GM12878 (cell line): Measurements from ENCODE around the gene CNNM2.

Experiments used
- CEBPB ChIP-seq, 2 experiments: fragments of 150-350 bp in 1 of 2; IDR thresholded peaks; 2 replicates each; pipeline ENCODE4 v1.6.1; 2012 to 2014; ENCODE audit warnings: low read depth in 2 of 2, low read length in 2 of 2, borderline replicate concordance in 1 of 2, inconsistent platforms in 1 of 2
- CTCF ChIP-seq, 3 experiments: IDR thresholded peaks in 2 of 3; conservative IDR thresholded peaks in 1 of 3; 2 replicates each; pipeline ENCODE4 v1.5.1; 2011; ENCODE audit warnings: low read depth in 3 of 3, low read length in 3 of 3, mild to moderate bottlenecking in 3 of 3, control low read depth in 2 of 3, moderate library complexity in 2 of 3, inconsistent platforms in 1 of 3, mixed read lengths in 1 of 3; ENCODE audit not compliant: control insufficient read depth in 2 of 3, insufficient read depth in 1 of 3; ENCODE audit errors: extremely low read depth in 1 of 3
- MEF2A ChIP-seq: IDR thresholded peaks from 2 replicates; pipeline ENCODE4 v1.6.1; 2011; ENCODE audit warnings: low read depth, mild to moderate bottlenecking, low read length, moderate library complexity; ENCODE audit not compliant: insufficient read depth
- PKNOX1 ChIP-seq: fragments of 450-650 bp; IDR thresholded peaks from 2 replicates; pipeline ENCODE4 v1.6.1; 2016; ENCODE audit warnings: mild to moderate bottlenecking
- POLR2A ChIP-seq: IDR thresholded peaks from 2 replicates; pipeline ENCODE4 v1.6.1; 2011; ENCODE audit warnings: low read depth, mild to moderate bottlenecking, low read length
- POLR2AphosphoS5 ChIP-seq: IDR thresholded peaks from 2 replicates; pipeline ENCODE4 v1.6.1; 2011; ENCODE audit warnings: mild to moderate bottlenecking, low read length, inconsistent platforms
- YBX1 ChIP-seq: fragments of 450-650 bp; IDR thresholded peaks from 2 replicates; pipeline ENCODE4 v1.6.1; 2016; ENCODE audit warnings: antibody characterized with exemption
- ZNF592 ChIP-seq: fragments of 450-650 bp; IDR thresholded peaks from 2 replicates; pipeline ENCODE4 v1.6.1; 2017; ENCODE audit warnings: mild to moderate bottlenecking, moderate library complexity

GRCh38 chr10:102919246-102919959, 1.3 kb downstream of the CNNM2 start:
- no peak for TF ChIP-seq YBX1
- no peak for TF ChIP-seq CEBPB (IDR thresholded peaks at IDR 0.05; ENCODE audit: borderline replicate concordance in 1 of 2, low read depth in 2 of 2, low read length in 2 of 2)
- TF ChIP-seq POLR2A: no peak; the same call in 1 of the 2 replicates
- TF ChIP-seq ZNF592: no peak
- TF ChIP-seq CTCF (IDR thresholded peaks at IDR 0.05 in 2 of 3, conservative IDR thresholded peaks at IDR 0.05 in 1 of 3; ENCODE audit: control insufficient read depth in 2 of 3, extremely low read depth in 1 of 3, insufficient read depth in 1 of 3, low read depth in 3 of 3, low read length in 3 of 3): no peak
- no peak for TF ChIP-seq MEF2A
- no peak for TF ChIP-seq POLR2AphosphoS5
- no peak for TF ChIP-seq PKNOX1
